Spinal cord (tissue), 10 donors: ENCODE data around the gene BUB3. TPM values are rescaled to one million over a fixed set of nuclear protein-coding genes. Genes with fewer than 3 reads are reported as not detected.

Experiments
- DNase-seq, 6 donors: peaks; one replicate each; pipeline versions ENCODE4 v3.0.0 to v3.0.0-alpha.2; 2013 to 2015; ENCODE audit warnings: low spot score in 6 of 6, low read depth in 4 of 6
- H3K27ac ChIP-seq: one replicate; pipeline ENCODE4 v1.5.1; 2013; ENCODE audit warnings: low read depth, low read length, control low read depth
- H3K27me3 ChIP-seq: one replicate; pipeline ENCODE4 v1.6.1; 2013; ENCODE audit warnings: low read length; ENCODE audit not compliant: control insufficient read depth, insufficient read depth
- H3K36me3 ChIP-seq: one replicate; pipeline ENCODE4 v1.6.1; 2013; ENCODE audit warnings: low read length; ENCODE audit not compliant: control insufficient read depth, insufficient read depth
- H3K4me1 ChIP-seq: one replicate; pipeline ENCODE4 v1.6.1; 2013; ENCODE audit warnings: low read length; ENCODE audit not compliant: control insufficient read depth, insufficient read depth
- H3K4me3 ChIP-seq: one replicate; pipeline ENCODE4 v1.5.1; 2013; ENCODE audit warnings: low read depth, low read length, control low read depth
- H3K9me3 ChIP-seq: one replicate; pipeline ENCODE4 v1.6.1; 2013; ENCODE audit warnings: low read length; ENCODE audit not compliant: control insufficient read depth, insufficient read depth
- WGBS: methylation state at CpG from one replicate; pipeline ENCODE4 v1.1.5; 2013; ENCODE audit warnings: missing lambda C conversion rate; ENCODE audit not compliant: insufficient coverage; 5-methylcytosine and 5-hydroxymethylcytosine counted together
- polyA plus RNA-seq, 2 donors: library from polyadenylated mRNA; unstranded; fragments of 120-200 nt; gene quantifications; one replicate each; pipeline ENCODE4 v1.2.1, GENCODE V29; 2013; ENCODE audit not compliant: insufficient read length in 2 of 2
- total RNA-seq, 2 donors: library from RNA; depleted of rRNA in 1 of 2; stranded (reverse); fragments of 120-200 nt in 1 of 2; fragments of >200 nt in 1 of 2; gene quantifications; one replicate each; pipeline versions ENCODE4 v1.2.3 to v1.2.4, GENCODE V29; 2013 to 2014
- donor health status: healthy.

The BUB3 gene
- total and polyA plus RNA-seq, 4 donors: 79.5 to 125 (median 97.9) TPM

GRCh38 chr10:123200531-123200930 is 46.3 kb downstream of the BUB3 start:
- Histone ChIP-seq H3K4me3 (no peak overlapping the region), H3K36me3 (no peaks in the 10 kb centered on the region), H3K9me3 (no peaks in the 10 kb centered on the region), H3K4me1 (peaks cover 3% of the 10 kb centered on the region), H3K27me3 (peaks cover 2% of the 10 kb centered on the region), H3K27ac (no peak overlapping the region)
- DNase-seq: no peak
- 81% methylated on average over 6 of the region's 6 CpGs for WGBS

DNA sequence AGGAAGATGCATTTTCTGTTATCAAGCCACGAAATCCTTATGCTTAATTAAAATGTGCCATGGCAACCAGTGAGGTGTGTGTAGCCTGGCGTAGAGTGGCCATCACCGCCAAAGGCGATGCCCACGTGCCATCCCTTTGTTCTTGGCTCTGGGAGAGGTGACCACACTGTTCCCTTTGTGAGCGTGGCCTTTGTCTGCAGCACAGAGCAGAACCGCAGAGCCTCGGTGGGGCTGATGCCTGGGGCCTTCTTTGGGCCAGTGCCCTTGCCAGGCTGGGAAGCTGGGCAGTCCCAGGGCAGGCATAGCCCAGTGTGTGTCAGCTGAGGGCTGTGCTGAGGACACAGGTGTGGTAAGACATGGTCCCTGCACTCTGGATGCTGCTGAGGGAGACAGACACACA is 48.3 kb downstream of the BUB3 start:
- H3K9me3 ChIP-seq: no peaks in the 10 kb centered on the region
- H3K27ac ChIP-seq: no peak overlapping the region
- no peak for DNase-seq
- WGBS: 53% methylated on average over 8 of the region's 8 CpGs
- H3K4me3 ChIP-seq: no peak overlapping the region
- no peaks in the 10 kb centered on the region for H3K36me3 ChIP-seq
- peaks cover 3% of the 10 kb centered on the region for H3K4me1 ChIP-seq
- peaks cover 2% of the 10 kb centered on the region for H3K27me3 ChIP-seq

DNA sequence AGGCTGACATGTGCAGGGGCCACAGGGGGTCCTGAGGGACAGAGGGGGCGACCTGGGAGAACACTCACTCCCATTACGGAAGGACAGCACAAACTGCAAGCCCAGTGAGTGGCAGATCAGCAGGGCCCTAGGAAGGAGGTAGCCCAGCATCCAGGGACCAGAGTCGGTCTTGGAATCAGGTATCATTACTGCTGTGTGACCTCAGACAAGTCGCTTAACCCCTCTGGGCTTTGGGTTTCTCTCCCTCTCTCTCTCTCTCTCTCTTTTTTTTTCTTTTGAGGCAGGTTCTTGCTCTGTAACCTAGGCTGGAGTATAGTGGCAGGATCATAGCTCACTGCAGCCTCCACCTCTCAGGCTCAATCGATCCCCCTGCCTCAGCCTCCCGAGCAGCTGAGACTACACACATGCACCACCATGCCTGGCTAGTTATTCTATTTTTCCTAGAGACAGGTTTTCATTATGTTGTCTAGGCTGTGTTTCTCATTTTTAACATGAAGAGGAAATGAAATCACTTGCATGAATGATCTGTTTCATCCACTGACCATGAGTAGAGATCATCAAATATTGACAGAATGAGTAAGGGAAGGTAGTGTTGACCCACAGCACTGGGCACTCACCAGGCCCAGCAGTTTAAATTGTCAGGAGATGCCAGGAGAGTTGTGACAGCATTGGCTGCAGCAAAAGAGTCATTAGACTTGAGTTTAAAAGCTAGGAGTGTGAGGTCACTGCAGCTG is 49.4 kb downstream of the BUB3 start:
- no peak for DNase-seq
- no peaks in the 10 kb centered on the region for H3K36me3 ChIP-seq
- WGBS: 91% methylated on average over 4 of the region's 6 CpGs
- H3K4me1 ChIP-seq: peaks cover 3% of the 10 kb centered on the region
- peaks cover 4% of the 10 kb centered on the region for H3K9me3 ChIP-seq
- peaks cover 2% of the 10 kb centered on the region for H3K27me3 ChIP-seq
- no peak overlapping the region for H3K4me3 ChIP-seq
- H3K27ac ChIP-seq: no peak overlapping the region

DNA sequence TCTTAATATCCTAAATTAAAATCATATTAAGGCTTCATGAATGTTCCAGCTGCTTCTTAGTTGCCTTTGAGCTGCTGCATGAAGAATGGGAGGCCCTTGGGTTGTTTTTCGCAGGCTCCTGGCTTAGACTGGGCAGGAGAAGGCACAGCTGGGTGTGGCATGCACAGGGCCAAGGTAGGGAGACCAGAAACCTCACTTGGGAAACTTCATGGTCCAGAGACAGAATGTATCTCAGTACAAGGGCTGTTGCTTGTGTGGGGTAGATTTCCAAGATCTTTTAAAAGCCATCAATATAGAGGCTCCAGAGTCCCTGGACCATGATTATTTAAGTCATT is 49.9 kb downstream of the BUB3 start:
- DNase-seq: no peak
- Histone ChIP-seq H3K4me3 (no peak overlapping the region), H3K36me3 (no peaks in the 10 kb centered on the region), H3K27me3 (peaks cover 2% of the 10 kb centered on the region), H3K9me3 (peaks cover 4% of the 10 kb centered on the region), H3K4me1 (peaks cover 3% of the 10 kb centered on the region), H3K27ac (no peak overlapping the region)
- 88% methylated on average over 1 of the region's 1 CpG for WGBS

DNA sequence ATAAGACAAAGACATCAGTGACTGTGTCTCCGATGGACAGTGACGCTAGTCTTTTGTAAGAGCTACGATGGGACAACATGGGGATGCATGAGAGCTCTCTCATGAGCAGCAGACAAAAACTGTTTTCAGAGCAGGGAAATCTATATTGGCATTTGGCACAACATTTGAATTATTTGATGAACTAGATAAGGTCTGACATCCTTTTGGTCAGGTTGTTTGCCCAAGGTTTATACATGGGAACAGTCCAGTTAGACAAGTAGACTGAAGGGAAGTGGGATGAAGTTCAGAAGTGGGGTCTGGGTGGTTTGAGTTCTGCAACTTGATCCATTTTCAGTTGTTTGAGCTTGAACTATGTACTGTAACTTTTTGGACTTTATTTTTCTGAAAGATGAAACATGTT is 50.8 kb downstream of the BUB3 start:
- H3K27me3 ChIP-seq: peaks cover 2% of the 10 kb centered on the region
- no peak overlapping the region for H3K27ac ChIP-seq
- peaks cover 4% of the 10 kb centered on the region for H3K9me3 ChIP-seq
- H3K4me1 ChIP-seq: peaks cover 3% of the 10 kb centered on the region
- no peak overlapping the region for H3K4me3 ChIP-seq
- no peaks in the 10 kb centered on the region for H3K36me3 ChIP-seq
- DNase-seq: no peak
- WGBS: 76% methylated on average over 3 of the region's 3 CpGs

DNA sequence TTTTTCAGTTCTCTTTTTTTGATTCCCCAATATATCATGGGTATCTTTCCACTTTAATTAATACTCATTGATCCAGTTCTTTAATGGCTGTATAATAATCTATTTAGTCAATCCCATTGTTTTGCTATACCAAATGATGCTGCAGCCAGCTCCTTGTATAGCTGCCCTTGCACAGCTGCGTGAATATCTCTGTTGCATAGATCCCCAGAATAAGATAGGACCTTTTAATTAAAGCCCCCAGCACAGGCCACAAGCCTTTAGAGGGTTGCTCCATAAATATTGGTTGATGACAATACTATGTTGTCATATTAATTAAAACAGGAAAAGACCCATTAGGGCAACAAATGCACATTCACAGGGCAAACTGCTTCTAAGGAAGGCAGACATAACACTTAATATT is 57.9 kb downstream of the BUB3 start:
- H3K4me1 ChIP-seq: no peaks in the 10 kb centered on the region
- H3K27me3 ChIP-seq: no peaks in the 10 kb centered on the region
- no peak overlapping the region for H3K4me3 ChIP-seq
- WGBS: no CpG with 5 or more reads among the region's 1 CpG
- peak in 1 of 6 donors; percentile 68 for DNase-seq
- H3K27ac ChIP-seq: no peak overlapping the region
- H3K9me3 ChIP-seq: peaks cover 4% of the 10 kb centered on the region
- no peaks in the 10 kb centered on the region for H3K36me3 ChIP-seq

DNA sequence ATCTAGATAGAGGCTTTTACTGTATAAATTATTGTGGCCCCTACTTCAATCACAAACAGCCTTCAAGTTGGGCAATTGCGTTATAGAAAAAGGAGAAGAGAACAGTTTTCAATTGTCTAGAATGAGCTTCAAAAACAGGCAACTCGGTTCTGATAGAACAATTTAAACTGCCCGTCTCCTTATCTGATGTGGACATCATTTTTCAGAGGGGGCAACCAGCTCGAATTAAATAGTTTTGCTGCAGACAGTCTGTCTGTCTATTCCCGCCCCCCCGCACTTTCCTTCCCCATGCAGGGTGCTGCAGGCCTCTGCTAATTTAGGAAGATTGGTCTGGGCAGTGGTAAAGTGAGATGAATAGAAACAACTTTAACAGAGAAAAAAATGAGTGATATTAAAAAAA is 58.4 kb downstream of the BUB3 start:
- Histone ChIP-seq H3K27ac (no peak overlapping the region), H3K4me1 (no peaks in the 10 kb centered on the region), H3K27me3 (no peaks in the 10 kb centered on the region), H3K9me3 (peaks cover 4% of the 10 kb centered on the region), H3K4me3 (no peak overlapping the region), H3K36me3 (no peaks in the 10 kb centered on the region)
- 60% methylated on average over 2 of the region's 6 CpGs for WGBS
- DNase-seq: no peak

DNA sequence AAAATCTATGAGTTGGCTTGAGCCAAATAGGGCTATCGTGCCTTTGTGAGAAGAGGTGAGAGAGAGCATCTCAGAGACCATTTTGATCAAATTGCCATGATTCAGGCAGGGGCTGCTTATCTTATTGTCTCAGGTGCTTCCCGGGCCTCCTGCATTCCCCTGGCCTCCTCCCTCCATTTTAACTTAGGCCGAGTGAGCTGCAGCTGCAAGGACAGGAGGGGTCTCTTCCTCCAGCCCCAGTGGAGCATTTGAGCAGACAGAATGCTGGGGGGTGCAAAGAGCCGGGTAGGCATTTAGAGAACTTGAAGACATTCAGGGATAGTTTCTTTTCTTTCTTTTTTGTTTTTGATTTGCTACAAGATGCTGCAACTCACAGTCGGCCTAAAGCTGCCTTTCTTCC is 59.0 kb downstream of the BUB3 start:
- peak in 1 of 6 donors; percentile 9 for DNase-seq
- Histone ChIP-seq H3K27ac (no peak overlapping the region), H3K4me3 (no peak overlapping the region), H3K4me1 (no peaks in the 10 kb centered on the region), H3K27me3 (no peaks in the 10 kb centered on the region), H3K36me3 (no peaks in the 10 kb centered on the region), H3K9me3 (no peaks in the 10 kb centered on the region)
- 86% methylated on average over 2 of the region's 5 CpGs for WGBS

Other genes starting within 250 kb of the BUB3 start
- not detected for gene FAM24A, start 243.8 kb upstream of the BUB3 start, total RNA-seq
- gene FAM24A, start 243.8 kb upstream of the BUB3 start, polyA plus RNA-seq: not detected
- 10 to 100 TPM; 11.2 to 33.7 TPM for gene C10orf88, start 200.2 kb upstream of the BUB3 start, total RNA-seq
- 10 to 100 TPM; 18.4 to 18.8 TPM for gene C10orf88, start 200.2 kb upstream of the BUB3 start, polyA plus RNA-seq
- 10 to 100 TPM in 1 of 2 donors, 1 to 10 TPM in 1; 9.0 to 11.6 TPM for gene PSTK, start 174.0 kb upstream of the BUB3 start, total RNA-seq
- 10 to 100 TPM; 12.3 to 13.6 TPM for gene PSTK, start 174.0 kb upstream of the BUB3 start, polyA plus RNA-seq
- 10 to 100 TPM in 1 of 2 donors, 1 to 10 TPM in 1; 8.4 to 16.4 TPM for gene IKZF5, start 145.6 kb upstream of the BUB3 start, total RNA-seq
- gene IKZF5, start 145.6 kb upstream of the BUB3 start, polyA plus RNA-seq: 10 to 100 TPM; 17.5 to 22.8 TPM
- gene ACADSB, start 145.4 kb upstream of the BUB3 start, total RNA-seq: 10 to 100 TPM; 14.0 to 23.1 TPM
- 10 to 100 TPM; 17.2 to 18.8 TPM for gene ACADSB, start 145.4 kb upstream of the BUB3 start, polyA plus RNA-seq
- gene HMX3, start 18.4 kb upstream of the BUB3 start, total RNA-seq: under 1 TPM in 1 of 2 donors, not detected in 1; 0.20 TPM
- under 1 TPM; 0.27 to 0.59 TPM for gene HMX3, start 18.4 kb upstream of the BUB3 start, polyA plus RNA-seq
- gene HMX2, start 6.3 kb upstream of the BUB3 start, total RNA-seq: not detected
- under 1 TPM; 0.09 to 0.68 TPM for gene HMX2, start 6.3 kb upstream of the BUB3 start, polyA plus RNA-seq